ENCODE data around the gene DBI.
"Not testable (repeated sequence)": the region's sequence is repeated elsewhere in the genome, so short reads cannot be mapped to it uniquely, and the experiment has no call there.

DBI gene

GRCh38 chr2:119402645-119403560, 36.1 kb downstream of the DBI start:
- no peak overlapping the region for H3K9ac ChIP-seq (ENCODE audit: low read length)
- H2BK5ac ChIP-seq (ENCODE audit: low read length): no peak overlapping the region
- no peak overlapping the region for H2BK15ac ChIP-seq (replicated peaks; ENCODE audit: low read depth)
- no peaks in the 10 kb centered on the region for H3K4me1 ChIP-seq (ENCODE audit: control insufficient read depth, low read depth, low read length)
- H4K8ac ChIP-seq (ENCODE audit: low read depth, low read length): no peak overlapping the region
- no peaks in the 10 kb centered on the region for H3K27me3 ChIP-seq (ENCODE audit: insufficient read depth, low read length, poor library complexity)
- H3K4me2 ChIP-seq (ENCODE audit: low read length): no peak overlapping the region
- no peak overlapping the region for H2BK120ac ChIP-seq (ENCODE audit: low read depth, low read length)
- H3K79me1 ChIP-seq (ENCODE audit: low read length): no peaks in the 10 kb centered on the region
- DNase-seq: no peak
- H2AK5ac ChIP-seq (ENCODE audit: low read length): no peak overlapping the region
- H3K23ac ChIP-seq (ENCODE audit: low read length): no peak overlapping the region
- H3K56ac ChIP-seq (ENCODE audit: low read length): no peak overlapping the region
- H3K4me3 ChIP-seq (ENCODE audit: low read length): no peak overlapping the region
- no CpG with 5 or more reads among the region's 10 CpGs for WGBS (ENCODE audit: extremely low coverage, insufficient coverage, low lambda C conversion rate)
- no peak overlapping the region for H4K5ac ChIP-seq (ENCODE audit: low read length)
- H3K18ac ChIP-seq (ENCODE audit: low read length): no peak overlapping the region
- H3K4ac ChIP-seq (ENCODE audit: low read depth, low read length): no peak overlapping the region
- no peak overlapping the region for H3K27ac ChIP-seq (ENCODE audit: low read depth, low read length)
- H3K36me3 ChIP-seq (ENCODE audit: control insufficient read depth, insufficient read depth, low read length): no peaks in the 10 kb centered on the region
- no peaks in the 10 kb centered on the region for H3K79me2 ChIP-seq (ENCODE audit: control insufficient read depth, insufficient read depth, low read length)

- H3K18ac ChIP-seq (ENCODE audit: low read length); H3K79me2 ChIP-seq (ENCODE audit: control insufficient read depth, insufficient read depth, low read length); H3K23ac ChIP-seq (ENCODE audit: low read length); H3K27ac ChIP-seq (ENCODE audit: low read depth, low read length); H2BK15ac ChIP-seq (replicated peaks; ENCODE audit: low read depth); H2BK120ac ChIP-seq (ENCODE audit: low read depth, low read length); H4K5ac ChIP-seq (ENCODE audit: low read length); H2AK5ac ChIP-seq (ENCODE audit: low read length); H3K27me3 ChIP-seq (ENCODE audit: insufficient read depth, low read length, poor library complexity); H3K79me1 ChIP-seq (ENCODE audit: low read length); H3K4ac ChIP-seq (ENCODE audit: low read depth, low read length); DNase-seq; H3K4me1 ChIP-seq (ENCODE audit: control insufficient read depth, low read depth, low read length); H2BK5ac ChIP-seq (ENCODE audit: low read length); H3K9ac ChIP-seq (ENCODE audit: low read length); H3K36me3 ChIP-seq (ENCODE audit: control insufficient read depth, insufficient read depth, low read length); H3K4me3 ChIP-seq (ENCODE audit: low read length); H3K4me2 ChIP-seq (ENCODE audit: low read length); H4K8ac ChIP-seq (ENCODE audit: low read depth, low read length); H3K56ac ChIP-seq (ENCODE audit: low read length): not testable (repeated sequence)
- WGBS (ENCODE audit: extremely low coverage, insufficient coverage, low lambda C conversion rate): no CpG with 5 or more reads among the region's 12 CpGs
These were observed 36.8 kb downstream of the DBI start for GRCh38 chr2:119403618-119404017.

- Histone ChIP-seq H3K36me3 (ENCODE audit: control insufficient read depth, insufficient read depth, low read length) (no peaks in the 10 kb centered on the region), H3K4ac (ENCODE audit: low read depth, low read length) (no peak overlapping the region), H3K79me1 (ENCODE audit: low read length) (no peaks in the 10 kb centered on the region), H2BK5ac (ENCODE audit: low read length) (no peak overlapping the region), H3K27me3 (ENCODE audit: insufficient read depth, low read length, poor library complexity) (no peaks in the 10 kb centered on the region), H3K18ac (ENCODE audit: low read length) (no peak overlapping the region), H2AK5ac (ENCODE audit: low read length) (no peak overlapping the region), H3K4me1 (ENCODE audit: control insufficient read depth, low read depth, low read length) (peaks cover 2% of the 10 kb centered on the region), H3K4me3 (ENCODE audit: low read length) (no peak overlapping the region), H3K27ac (ENCODE audit: low read depth, low read length) (no peak overlapping the region), H3K23ac (ENCODE audit: low read length) (no peak overlapping the region), H3K9ac (ENCODE audit: low read length) (no peak overlapping the region), H3K4me2 (ENCODE audit: low read length) (no peak overlapping the region), H3K79me2 (ENCODE audit: control insufficient read depth, insufficient read depth, low read length) (no peaks in the 10 kb centered on the region), H2BK120ac (ENCODE audit: low read depth, low read length) (no peak overlapping the region), H3K56ac (ENCODE audit: low read length) (no peak overlapping the region), H2BK15ac (replicated peaks; ENCODE audit: low read depth) (no peak overlapping the region), H4K5ac (ENCODE audit: low read length) (no peak overlapping the region), H4K8ac (ENCODE audit: low read depth, low read length) (no peak overlapping the region)
- no peak for DNase-seq
- WGBS (ENCODE audit: extremely low coverage, insufficient coverage, low lambda C conversion rate): no CpG with 5 or more reads among the region's 2 CpGs
These were observed 38.4 kb downstream of the DBI start for GRCh38 chr2:119405151-119405550.

GRCh38 chr2:119407430-119408220, 40.8 kb downstream of the DBI start:
- WGBS (ENCODE audit: extremely low coverage, insufficient coverage, low lambda C conversion rate): no CpG with 5 or more reads among the region's 7 CpGs
- Histone ChIP-seq H3K23ac (ENCODE audit: low read length) (no peak overlapping the region), H3K4me1 (ENCODE audit: control insufficient read depth, low read depth, low read length) (peaks cover 2% of the 10 kb centered on the region), H3K4ac (ENCODE audit: low read depth, low read length) (peak overlapping the region; percentile 72), H3K9ac (ENCODE audit: low read length) (no peak overlapping the region), H2BK120ac (ENCODE audit: low read depth, low read length) (peak overlapping the region; percentile 32), H3K4me2 (ENCODE audit: low read length) (no peak overlapping the region), H2BK15ac (replicated peaks; ENCODE audit: low read depth) (peak overlapping the region; percentile 65), H3K79me1 (ENCODE audit: low read length) (no peaks in the 10 kb centered on the region), H2AK5ac (ENCODE audit: low read length) (no peak overlapping the region), H3K18ac (ENCODE audit: low read length) (peak overlapping the region; percentile 20), H3K79me2 (ENCODE audit: control insufficient read depth, insufficient read depth, low read length) (no peaks in the 10 kb centered on the region), H3K56ac (ENCODE audit: low read length) (peak overlapping the region; percentile 64), H3K27ac (ENCODE audit: low read depth, low read length) (no peak overlapping the region), H2BK5ac (ENCODE audit: low read length) (peak overlapping the region; percentile 2), H3K4me3 (ENCODE audit: low read length) (no peak overlapping the region), H4K5ac (ENCODE audit: low read length) (no peak overlapping the region), H3K27me3 (ENCODE audit: insufficient read depth, low read length, poor library complexity) (no peaks in the 10 kb centered on the region), H4K8ac (ENCODE audit: low read depth, low read length) (no peak overlapping the region), H3K36me3 (ENCODE audit: control insufficient read depth, insufficient read depth, low read length) (no peaks in the 10 kb centered on the region)
- peak; percentile 79 for DNase-seq

- Histone ChIP-seq H3K4me2 (ENCODE audit: low read length) (no peak overlapping the region), H2BK120ac (ENCODE audit: low read depth, low read length) (peak overlapping the region; percentile 82), H3K56ac (ENCODE audit: low read length) (peak overlapping the region; percentile 64), H2AK5ac (ENCODE audit: low read length) (no peak overlapping the region), H3K18ac (ENCODE audit: low read length) (peak overlapping the region; percentile 92), H3K4ac (ENCODE audit: low read depth, low read length) (no peak overlapping the region), H3K23ac (ENCODE audit: low read length) (no peak overlapping the region), H3K27me3 (ENCODE audit: insufficient read depth, low read length, poor library complexity) (no peaks in the 10 kb centered on the region), H4K5ac (ENCODE audit: low read length) (no peak overlapping the region), H3K79me2 (ENCODE audit: control insufficient read depth, insufficient read depth, low read length) (no peaks in the 10 kb centered on the region), H4K8ac (ENCODE audit: low read depth, low read length) (no peak overlapping the region), H3K36me3 (ENCODE audit: control insufficient read depth, insufficient read depth, low read length) (no peaks in the 10 kb centered on the region), H3K4me3 (ENCODE audit: low read length) (no peak overlapping the region), H3K79me1 (ENCODE audit: low read length) (no peaks in the 10 kb centered on the region), H3K4me1 (ENCODE audit: control insufficient read depth, low read depth, low read length) (peaks cover 2% of the 10 kb centered on the region), H3K9ac (ENCODE audit: low read length) (peak overlapping the region; percentile 25), H2BK5ac (ENCODE audit: low read length) (peak overlapping the region; percentile 74), H3K27ac (ENCODE audit: low read depth, low read length) (peak overlapping the region; percentile 89), H2BK15ac (replicated peaks; ENCODE audit: low read depth) (no peak overlapping the region)
- WGBS (ENCODE audit: extremely low coverage, insufficient coverage, low lambda C conversion rate): no CpG with 5 or more reads among the region's 5 CpGs
- DNase-seq: peak; percentile 93
These were observed 41.4 kb downstream of the DBI start for GRCh38 chr2:119408221-119408619.
